ENCODE measurements around the gene TAF6. TPM values are rescaled to one million over a fixed set of nuclear protein-coding genes. Genes with fewer than 3 reads are reported as not detected.
"Not testable (repeated sequence)": the region's sequence is repeated elsewhere in the genome, so short reads cannot be mapped to it uniquely, and the experiment has no call there.

TAF6 gene
- total and polyA plus RNA-seq, 2 of the 4 experiments (the other 2 are of a cell fraction), result 11.3 to 55.3 TPM

- no peak for TF ChIP-seq RCOR1 (IDR thresholded peaks at IDR 0.05; ENCODE audit: insufficient replicate concordance, low read length)
- TF ChIP-seq RFX5 (IDR thresholded peaks at IDR 0.05; ENCODE audit: low read depth, low read length), result no peak
- TF ChIP-seq MAFK (IDR thresholded peaks at IDR 0.05; ENCODE audit: low read depth, low read length), result no peak
Measured at GRCh38 chr7:100130608-100131453, 11.7 kb upstream of the TAF6 start (continued).

GRCh38 chr7:100130220-100130607 lies 11.1 kb upstream of the TAF6 start:
- dilution Hi-C loops (cut with HindIII; ENCODE audit: low sequenced_read_pairs, unreplicated experiment); H3K4me3 ChIP-seq (ENCODE audit: insufficient read depth, low read depth, low read length); H3K9me1 ChIP-seq (ENCODE audit: insufficient read depth, low read length); H3K23ac ChIP-seq (ENCODE audit: low read depth, low read length); H3K27me3 ChIP-seq (ENCODE audit: control insufficient read depth, insufficient read depth, low read length); H3K4me2 ChIP-seq (ENCODE audit: low read depth, low read length); H3K56ac ChIP-seq (ENCODE audit: extremely low read depth, insufficient read depth, low read length); H3K4ac ChIP-seq (ENCODE audit: low read depth, low read length); H2AFZ ChIP-seq (replicated peaks; ENCODE audit: low read length, poor library complexity); H3K4me1 ChIP-seq (ENCODE audit: control insufficient read depth, insufficient read depth, low read length); H3K9me3 ChIP-seq (ENCODE audit: control insufficient read depth, insufficient read depth, low read length); H2BK5ac ChIP-seq (ENCODE audit: low read depth, low read length, poor library complexity, severe bottlenecking); BruUV-seq (replicated peaks); H2BK20ac ChIP-seq (ENCODE audit: low read depth, low read length); H2AK9ac ChIP-seq (replicated peaks; ENCODE audit: low read depth, low read length, poor library complexity); H2AK5ac ChIP-seq (ENCODE audit: low read depth, low read length); H3K18ac ChIP-seq (ENCODE audit: low read depth, low read length); ATAC-seq (ENCODE audit: low read depth); H3K9ac ChIP-seq (ENCODE audit: low read depth, low read length); DNase-seq; H4K5ac ChIP-seq (ENCODE audit: low read depth, low read length); H3K27ac ChIP-seq (ENCODE audit: insufficient read depth, low read length); H4K20me1 ChIP-seq (ENCODE audit: insufficient read depth, low read length); H3K36me3 ChIP-seq (ENCODE audit: control insufficient read depth, insufficient read depth, low read length); H4K8ac ChIP-seq (ENCODE audit: low read depth in 2 of 2, low read length in 2 of 2); POLR2A ChIA-PET (ENCODE audit: unreplicated experiment); H2BK120ac ChIP-seq (ENCODE audit: low read depth, low read length); H3K14ac ChIP-seq (replicated peaks; ENCODE audit: low read depth, low read length); H2BK15ac ChIP-seq (ENCODE audit: low read depth, low read length); H4K91ac ChIP-seq (ENCODE audit: insufficient read depth, low read depth, low read length): not testable (repeated sequence)
- WGBS, 2 experiments (ENCODE audit: extremely low coverage in 2 of 2, insufficient read length in 1 of 2), result no CpG with 5 or more reads among the region's 1 CpG
- CTCF ChIA-PET, result interaction anchor here (0.7 to 1.1 kb wide), 4 partner anchors 10 to 473 kb away, joined by 3 to 6 read pairs (median 3); partner anchors contain the start of gene GAL3ST4
- intact Hi-C loops (cut with micrococcal nuclease), result loop anchor here (2.0 to 5.0 kb wide), 2 partner anchors 135 to 218 kb away; no protein-coding TSS in a partner anchor
- H3K79me1 ChIP-seq (ENCODE audit: low read depth in 1 of 2, low read length in 2 of 2), result peaks cover 10 to 31% of the 10 kb centered on the region in 2 experiments; a peak in 3 of 4 replicates
- in situ Hi-C loops (cut with MboI; ENCODE audit: low sequenced_read_pairs), result loop anchor here (10.0 kb wide), 1 partner anchor 215 kb away; no protein-coding TSS in a partner anchor
